Measurements from ENCODE around the gene TMPRSS7.

TMPRSS7 gene

DNA sequence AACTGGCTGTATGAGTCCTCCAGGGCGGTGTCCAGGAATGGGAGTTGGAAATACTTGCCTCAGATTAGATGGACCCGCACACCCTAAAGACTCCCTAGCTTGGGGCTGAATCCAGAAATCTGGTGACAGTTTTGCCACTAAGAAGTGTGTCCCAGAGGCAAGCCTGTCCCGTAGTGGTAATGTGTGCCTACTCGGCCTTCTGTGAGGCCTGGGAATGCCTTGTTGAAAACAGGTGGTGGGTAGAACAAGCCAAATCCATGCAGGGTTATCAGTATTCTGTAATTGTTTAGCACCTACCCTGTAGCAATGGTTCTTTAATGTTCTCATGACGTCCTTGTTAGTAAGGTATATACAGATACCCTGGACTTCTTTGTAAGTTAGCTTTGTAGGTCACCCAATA lies 53.2 kb downstream of the TMPRSS7 start:
- H3K4me3 ChIP-seq (ENCODE audit: low read depth, low read length) = no peak overlapping the region
- DNase-seq (ENCODE audit: low read depth) = no peak

GRCh38 chr3:112088944-112089343 lies 54.4 kb downstream of the TMPRSS7 start:
- TF ChIP-seq CTCF (IDR thresholded peaks at IDR 0.05; ENCODE audit: control insufficient read depth, extremely low read depth, insufficient read depth) = no peak
- no peak for DNase-seq (ENCODE audit: low read depth)
- H3K4me3 ChIP-seq (ENCODE audit: low read depth, low read length) = no peak overlapping the region

More for the DNA sequence above, 53.2 kb downstream of the TMPRSS7 start:
- no peak for TF ChIP-seq CTCF (IDR thresholded peaks at IDR 0.05; ENCODE audit: control insufficient read depth, extremely low read depth, insufficient read depth)

GRCh38 chr3:112089956-112090886 lies 55.7 kb downstream of the TMPRSS7 start:
- H3K4me3 ChIP-seq (ENCODE audit: low read depth, low read length) = no peak overlapping the region
- TF ChIP-seq CTCF (IDR thresholded peaks at IDR 0.05; ENCODE audit: control insufficient read depth, extremely low read depth, insufficient read depth) = no peak
- no peak for DNase-seq (ENCODE audit: low read depth)

GRCh38 chr3:112090887-112091586 lies 56.5 kb downstream of the TMPRSS7 start:
- peak; percentile 71 for DNase-seq (ENCODE audit: low read depth)
- H3K4me3 ChIP-seq (ENCODE audit: low read depth, low read length) = no peak overlapping the region
- TF ChIP-seq CTCF (IDR thresholded peaks at IDR 0.05; ENCODE audit: control insufficient read depth, extremely low read depth, insufficient read depth) = no peak

DNA sequence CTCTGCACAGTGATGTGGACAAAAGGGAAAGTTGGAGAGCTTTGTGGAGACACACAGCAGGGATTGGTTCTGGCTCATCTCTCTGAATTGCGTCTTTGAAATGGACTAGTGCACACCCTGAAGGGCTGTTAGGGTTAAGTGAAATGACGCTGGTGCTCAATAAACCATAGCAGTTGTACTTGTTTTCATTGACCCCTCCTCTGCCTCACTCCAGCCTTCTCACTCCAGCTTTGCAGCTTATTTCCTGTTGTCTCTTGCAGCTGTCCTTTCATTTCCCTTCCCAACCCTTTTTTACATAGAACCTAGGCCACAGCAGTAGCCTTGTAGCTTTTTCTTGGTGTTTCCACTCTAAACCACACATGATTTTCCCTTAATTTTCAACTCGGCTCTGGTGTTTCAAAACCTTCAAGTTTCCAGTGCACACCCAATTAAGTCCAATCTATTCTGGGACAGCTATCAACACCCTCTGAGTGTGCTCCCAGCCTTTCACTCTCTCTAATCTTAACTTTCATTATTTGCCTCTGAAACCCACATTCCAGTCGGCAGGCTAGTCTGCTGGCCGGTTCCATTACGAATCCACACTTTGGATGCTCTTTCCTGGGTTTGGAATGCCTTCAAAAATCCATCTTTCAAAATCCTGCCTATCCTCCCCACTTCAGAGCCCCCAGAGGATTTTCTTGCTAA lies 58.1 kb downstream of the TMPRSS7 start:
- TF ChIP-seq CTCF (IDR thresholded peaks at IDR 0.05; ENCODE audit: control insufficient read depth, extremely low read depth, insufficient read depth) = no peak
- H3K4me3 ChIP-seq (ENCODE audit: low read depth, low read length) = no peak overlapping the region
- no peak for DNase-seq (ENCODE audit: low read depth)

DNA sequence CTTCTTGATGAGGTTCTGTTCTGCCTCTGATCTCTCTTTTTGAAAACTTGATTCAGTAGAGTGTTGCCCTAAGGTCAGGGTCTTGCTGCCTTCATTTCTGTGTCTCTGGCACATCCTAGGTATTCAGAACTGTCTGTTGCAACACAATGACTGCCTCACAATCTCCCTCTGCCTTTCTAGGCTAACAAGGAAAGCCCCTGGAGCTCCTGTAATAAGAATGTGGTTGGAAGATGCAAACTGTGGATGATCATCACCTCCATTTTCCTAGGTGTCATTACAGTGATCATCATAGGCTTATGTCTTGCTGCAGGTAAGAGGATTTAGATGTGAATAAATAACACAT lies 58.6 kb downstream of the TMPRSS7 start:
- H3K4me3 ChIP-seq (ENCODE audit: low read depth, low read length) = no peak overlapping the region
- TF ChIP-seq CTCF (IDR thresholded peaks at IDR 0.05; ENCODE audit: control insufficient read depth, extremely low read depth, insufficient read depth) = no peak
- no peak for DNase-seq (ENCODE audit: low read depth)

Data from LNCaP clone FGC (cell line).